GM19239 (cell line): ENCODE results near the gene ABI2.
"Not testable (repeated sequence)": the region's sequence is repeated elsewhere in the genome, so short reads cannot be mapped to it uniquely, and the experiment has no call there.

Source experiments
- DNase-seq: peaks from one replicate; pipeline ENCODE4 v3.0.0; 2011; ENCODE audit warnings: low spot score; ENCODE audit not compliant: insufficient read length
- FAIRE-seq: peaks from 2 replicates; lab custom pipeline; 2011; peaks lifted over from hg19 to GRCh38; lab: Jason Lieb, UNC

The ABI2 gene

DNA sequence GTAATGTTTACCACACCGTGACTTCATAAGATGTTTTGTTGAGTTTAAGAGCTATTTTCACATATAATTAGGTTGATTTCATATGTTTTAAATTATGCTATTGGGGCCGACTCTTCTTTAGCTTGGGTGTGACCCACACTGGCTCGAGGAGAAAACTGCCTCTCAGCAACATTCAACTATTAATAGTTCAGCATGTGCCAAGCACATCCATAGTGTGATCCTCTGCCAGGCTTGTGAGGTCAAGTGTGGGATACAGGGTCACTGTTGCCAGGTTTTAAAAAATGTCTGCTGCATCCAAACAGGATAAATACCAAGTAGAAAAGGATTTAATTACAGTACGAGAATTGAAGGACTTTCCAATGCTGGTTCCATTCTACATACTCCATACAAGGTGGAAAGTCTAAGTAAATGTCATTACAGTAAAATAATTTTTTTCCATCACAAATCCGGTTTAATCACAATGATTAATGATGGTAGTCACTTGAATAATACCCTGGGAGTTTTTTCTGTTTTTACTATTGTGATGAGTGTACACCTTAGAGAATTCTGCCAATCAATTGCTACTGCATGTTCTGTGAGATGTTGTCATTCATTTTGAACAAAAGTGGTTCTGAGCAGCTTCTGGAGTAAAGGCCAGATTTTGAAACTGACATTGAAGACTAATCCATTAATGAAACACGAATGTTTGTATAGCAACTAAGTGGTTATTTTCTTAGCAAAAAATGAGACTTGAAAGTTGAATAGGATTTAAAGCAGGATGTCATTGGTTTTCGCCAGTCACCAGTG is 84.5 kb downstream of the ABI2 start:
- FAIRE-seq (peak; percentile 74), DNase-seq (no peak)

GRCh38 chr2:203413796-203414195 is 85.6 kb downstream of the ABI2 start:
- DNase-seq (no peak), FAIRE-seq (no peak)

- FAIRE-seq (no peak), DNase-seq (no peak)
These were observed 90.1 kb downstream of the ABI2 start for GRCh38 chr2:203418271-203418670.

DNA sequence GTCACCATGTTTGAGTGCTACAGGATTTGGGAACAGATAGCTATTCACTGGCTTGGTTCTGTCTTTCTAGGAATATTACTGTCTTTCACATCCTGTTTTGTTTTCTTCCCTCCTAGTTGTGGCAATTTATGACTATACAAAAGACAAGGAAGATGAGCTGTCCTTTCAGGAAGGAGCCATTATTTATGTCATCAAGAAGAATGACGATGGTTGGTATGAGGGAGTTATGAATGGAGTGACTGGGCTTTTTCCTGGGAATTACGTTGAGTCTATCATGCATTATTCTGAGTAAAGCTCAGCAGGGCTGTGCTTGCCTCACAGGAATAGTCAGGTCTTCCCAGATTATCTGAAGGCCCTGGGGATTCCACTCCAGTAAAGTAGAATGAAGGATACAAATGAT is 98.9 kb downstream of the ABI2 start:
- no peak for FAIRE-seq
- no peak for DNase-seq

- FAIRE-seq, DNase-seq: not testable (repeated sequence)
These were observed 101.4 kb downstream of the ABI2 start for GRCh38 chr2:203429643-203430042.

GRCh38 chr2:203431391-203432185 is 103.4 kb downstream of the ABI2 start:
- FAIRE-seq (no peak), DNase-seq (no peak)

DNA sequence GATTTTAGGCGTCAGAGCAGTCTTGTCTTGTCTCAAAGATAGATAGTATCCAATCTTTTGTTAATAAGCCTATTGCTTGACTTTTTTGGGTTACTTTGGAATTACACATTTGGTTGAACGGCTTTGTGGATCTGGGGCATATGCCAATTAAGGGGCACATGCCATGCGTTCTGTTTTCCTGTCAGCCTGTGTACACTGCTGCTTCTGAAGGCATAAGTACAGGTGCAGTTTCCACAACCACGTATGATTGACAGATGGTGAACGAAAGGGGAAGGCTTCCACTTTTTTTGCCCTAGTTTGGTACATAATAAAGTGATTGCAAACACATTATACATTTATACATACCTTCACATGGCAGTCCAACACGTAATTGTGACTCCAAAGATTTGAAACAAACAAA is 104.6 kb downstream of the ABI2 start:
- FAIRE-seq (no peak), DNase-seq (no peak)

DNA sequence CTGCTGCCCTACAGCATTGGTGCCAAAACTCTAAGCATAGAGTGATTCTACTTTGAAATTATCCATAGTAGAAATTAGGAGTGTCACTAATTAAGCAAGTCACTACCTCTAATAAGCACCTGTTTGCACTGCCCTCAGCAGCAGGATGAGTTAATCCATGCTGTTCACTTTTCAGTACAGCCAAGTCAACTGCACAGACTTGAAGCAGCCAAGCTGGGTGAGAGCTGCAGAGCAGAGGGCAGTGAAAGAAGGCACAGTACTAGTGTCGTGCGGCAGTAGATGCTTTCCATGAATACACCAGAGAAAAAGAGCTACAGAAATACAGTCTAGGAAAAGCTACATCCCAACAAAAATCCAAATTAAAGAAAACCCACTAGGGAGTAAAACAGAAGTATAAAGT is 108.3 kb downstream of the ABI2 start:
- DNase-seq (no peak), FAIRE-seq (no peak)

DNA sequence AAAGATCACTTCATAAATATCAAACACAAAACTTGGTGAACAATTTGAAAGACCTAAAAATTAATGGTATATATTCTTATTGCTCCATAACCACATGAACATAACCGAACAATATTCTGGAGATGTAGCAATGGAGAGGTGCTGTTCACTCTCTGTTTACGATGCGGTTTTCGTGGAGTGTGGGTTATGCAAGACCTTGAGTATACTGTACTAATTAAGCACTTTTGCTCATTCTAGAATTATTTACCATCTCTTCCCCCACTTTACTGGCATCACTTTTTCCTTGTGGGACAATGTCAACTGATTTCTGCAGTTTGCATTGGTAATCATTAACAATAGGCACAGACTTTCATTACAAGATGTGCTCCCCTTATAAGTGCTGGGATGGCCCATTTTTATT is 109.3 kb downstream of the ABI2 start:
- no peak for DNase-seq
- FAIRE-seq, result no peak

- no peak for FAIRE-seq
- DNase-seq, result no peak
These were observed 110.3 kb downstream of the ABI2 start for GRCh38 chr2:203438528-203438927.

- no peak for FAIRE-seq
- no peak for DNase-seq
These were observed 112.5 kb downstream of the ABI2 start for GRCh38 chr2:203440671-203441070.

GRCh38 chr2:203441463-203441862 is 113.3 kb downstream of the ABI2 start:
- FAIRE-seq, result no peak
- no peak for DNase-seq

DNA sequence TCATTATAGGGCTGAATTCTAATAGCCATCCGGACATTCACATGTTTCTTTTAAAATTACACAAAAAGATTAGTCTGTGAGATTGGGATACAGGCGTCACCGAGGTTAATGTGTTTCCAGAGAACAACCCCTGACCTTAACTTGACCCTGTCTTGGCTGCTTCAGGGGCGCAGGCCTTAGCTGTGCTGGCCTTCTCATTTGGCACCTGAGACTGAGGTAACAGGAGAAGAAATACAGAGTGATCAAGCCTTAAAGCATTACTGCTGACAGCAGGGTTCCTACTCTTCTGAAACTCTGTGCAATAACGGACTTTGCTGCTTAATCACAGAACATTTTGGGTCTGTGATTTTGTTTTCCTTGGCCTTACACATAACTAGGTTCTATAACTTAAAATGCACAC is 114.3 kb downstream of the ABI2 start:
- DNase-seq (no peak), FAIRE-seq (peak; percentile 37)

GRCh38 chr2:203444738-203445137 is 116.5 kb downstream of the ABI2 start:
- FAIRE-seq (no peak), DNase-seq (no peak)

DNA sequence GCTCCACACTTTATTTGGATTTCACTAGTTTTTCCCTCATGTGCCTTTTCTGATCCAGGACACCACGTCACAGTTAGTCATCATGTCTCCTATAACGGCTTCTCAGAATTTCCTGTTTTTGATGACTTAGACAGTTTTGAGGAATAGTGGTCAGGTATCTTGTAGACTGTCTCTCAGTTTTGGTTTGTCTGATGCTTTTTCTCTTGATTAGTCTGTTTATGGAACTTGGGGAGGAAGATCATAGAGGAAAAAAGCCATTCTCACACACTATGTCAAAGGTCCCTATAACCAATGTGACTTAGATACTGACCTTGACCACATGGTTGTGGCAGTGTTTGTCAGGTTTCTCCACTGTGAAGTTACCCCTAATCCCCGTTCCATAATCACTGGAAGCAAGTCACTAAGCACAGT is 117.9 kb downstream of the ABI2 start:
- FAIRE-seq (no peak), DNase-seq (no peak)

- FAIRE-seq (no peak), DNase-seq (no peak)
These were observed 118.6 kb downstream of the ABI2 start for GRCh38 chr2:203446780-203447179.

DNA sequence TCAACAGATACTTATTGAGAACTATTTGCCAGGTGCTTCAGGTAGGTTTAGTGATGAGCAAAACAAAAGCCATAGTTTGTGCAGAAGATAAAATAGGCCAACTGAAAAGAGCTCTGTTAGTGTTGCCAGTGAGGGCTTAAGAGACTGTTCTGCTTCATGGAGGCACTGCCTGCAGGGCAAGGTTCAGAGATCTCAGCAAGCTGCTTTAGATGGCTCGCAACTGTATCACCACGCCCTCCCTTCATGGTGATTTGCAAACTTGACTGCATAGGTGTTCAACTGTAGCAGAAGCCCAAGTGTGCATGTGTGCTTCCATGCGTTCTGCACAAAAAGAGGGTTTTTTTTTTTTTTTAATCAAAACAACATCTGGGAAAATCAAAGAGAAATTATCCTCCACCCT is 122.4 kb downstream of the ABI2 start:
- DNase-seq (no peak), FAIRE-seq (no peak)

GRCh38 chr2:203451011-203451410 is 122.8 kb downstream of the ABI2 start:
- DNase-seq (no peak), FAIRE-seq (no peak)

DNA sequence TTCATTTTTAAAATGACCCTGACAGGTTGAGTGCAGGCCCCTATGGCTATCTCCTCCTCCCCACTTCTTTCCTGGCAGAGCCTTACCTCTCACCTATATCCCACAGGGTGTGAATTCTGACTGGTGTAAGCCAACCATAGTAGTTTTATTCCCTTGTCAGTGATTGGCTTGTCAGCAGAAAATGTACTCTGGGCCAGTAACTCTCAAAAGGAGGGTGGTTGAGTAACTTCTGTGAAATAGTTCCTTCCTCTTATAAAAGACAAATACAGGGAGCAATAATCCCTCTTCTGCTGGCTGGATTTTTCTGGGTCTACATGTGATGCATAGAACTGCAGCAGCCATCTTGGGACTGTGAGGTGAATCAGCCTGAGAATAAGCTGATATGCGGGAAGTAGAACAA is 123.5 kb downstream of the ABI2 start:
- FAIRE-seq, result no peak
- DNase-seq, result no peak

DNA sequence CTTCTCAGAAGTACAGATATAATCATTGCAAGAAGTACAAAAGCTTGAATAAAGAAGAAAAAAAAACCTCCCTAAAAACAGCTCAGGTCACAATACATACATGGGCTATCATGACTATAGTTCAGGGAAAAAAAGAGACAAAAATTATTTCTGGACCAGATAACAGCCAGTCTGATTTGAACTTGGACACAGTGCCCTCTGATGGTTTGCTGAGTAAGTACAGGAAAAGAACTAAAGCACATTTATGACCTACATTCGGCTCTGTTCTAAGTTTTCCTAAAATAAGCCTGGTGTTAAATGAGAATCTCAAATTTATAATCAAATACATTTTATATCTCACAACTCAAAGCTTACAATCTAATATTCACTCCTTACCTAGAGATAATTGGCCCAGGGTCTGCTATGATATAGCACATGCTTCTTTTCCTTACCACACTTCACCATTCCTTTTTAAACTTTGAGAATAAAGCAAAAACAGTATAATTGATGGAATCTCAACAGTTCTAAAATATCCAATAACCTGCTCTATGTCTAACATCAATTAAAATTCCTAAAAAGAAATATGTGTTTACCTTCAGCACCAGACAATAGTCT is 125.8 kb downstream of the ABI2 start:
- DNase-seq, result peak; percentile 28
- peak; percentile 94 for FAIRE-seq

- DNase-seq, result no peak
- FAIRE-seq, result no peak
These were observed 127.0 kb downstream of the ABI2 start for GRCh38 chr2:203455209-203455608.
